Coronary artery (tissue), 2 donors: ENCODE results near the gene SNCA.

Experiments used
- DNase-seq: peaks from one replicate; pipeline ENCODE4 v3.0.0-alpha.2; 2017; ENCODE audit warnings: low spot score
- H3K27ac ChIP-seq, 2 donors: fragments of 200-600 bp; sonication (generic); one replicate each; pipeline ENCODE4 v1.5.1; 2016 to 2019
- H3K4me3 ChIP-seq: fragments of 200-600 bp; sonication (generic); 2 replicates; pipeline ENCODE4 v1.5.1; 2016; ENCODE audit warnings: mild to moderate bottlenecking, moderate library complexity
- CTCF ChIP-seq: fragments of 200-600 bp; sonication (generic); IDR thresholded peaks from one replicate; pipeline ENCODE4 v1.5.1; 2019; ENCODE audit warnings: antibody characterized with exemption

SNCA gene

GRCh38 chr4:89800527-89801103, 36.3 kb downstream of the SNCA start:
- no peak overlapping the region for H3K27ac ChIP-seq
- no peak for TF ChIP-seq CTCF
- DNase-seq = no peak
- H3K4me3 ChIP-seq = no peak overlapping the region

- Histone ChIP-seq H3K27ac (no peak overlapping the region), H3K4me3 (no peak overlapping the region)
- no peak for TF ChIP-seq CTCF
- DNase-seq = no peak
Observed at GRCh38 chr4:89800012-89800516, 36.9 kb downstream of the SNCA start.

- no peak for DNase-seq
- no peak for TF ChIP-seq CTCF
- Histone ChIP-seq H3K4me3 (no peak overlapping the region), H3K27ac (no peak overlapping the region)
Observed at GRCh38 chr4:89799071-89799470, 37.9 kb downstream of the SNCA start.

- DNase-seq = no peak
- no peak overlapping the region for H3K4me3 ChIP-seq
- no peak overlapping the region for H3K27ac ChIP-seq
- TF ChIP-seq CTCF = no peak
Observed at GRCh38 chr4:89797117-89797516, 39.8 kb downstream of the SNCA start.

GRCh38 chr4:89788206-89789072, 48.5 kb downstream of the SNCA start:
- no peak for TF ChIP-seq CTCF
- no peak for DNase-seq
- no peak overlapping the region for H3K27ac ChIP-seq
- H3K4me3 ChIP-seq = no peak overlapping the region

GRCh38 chr4:89784686-89785231, 52.2 kb downstream of the SNCA start:
- Histone ChIP-seq H3K27ac (no peak overlapping the region), H3K4me3 (no peak overlapping the region)
- no peak for DNase-seq
- TF ChIP-seq CTCF = no peak
